ENCODE data around the gene ARFRP1. TPM values are rescaled to one million over a fixed set of nuclear protein-coding genes. Genes with fewer than 3 reads are reported as not detected.

The ARFRP1 gene
- total and polyA plus RNA-seq, 2 of the 13 experiments (the other 11 are each of a cell fraction or from before 2014, with no cell fraction given), result 32.0 to 51.1 TPM

DNA sequence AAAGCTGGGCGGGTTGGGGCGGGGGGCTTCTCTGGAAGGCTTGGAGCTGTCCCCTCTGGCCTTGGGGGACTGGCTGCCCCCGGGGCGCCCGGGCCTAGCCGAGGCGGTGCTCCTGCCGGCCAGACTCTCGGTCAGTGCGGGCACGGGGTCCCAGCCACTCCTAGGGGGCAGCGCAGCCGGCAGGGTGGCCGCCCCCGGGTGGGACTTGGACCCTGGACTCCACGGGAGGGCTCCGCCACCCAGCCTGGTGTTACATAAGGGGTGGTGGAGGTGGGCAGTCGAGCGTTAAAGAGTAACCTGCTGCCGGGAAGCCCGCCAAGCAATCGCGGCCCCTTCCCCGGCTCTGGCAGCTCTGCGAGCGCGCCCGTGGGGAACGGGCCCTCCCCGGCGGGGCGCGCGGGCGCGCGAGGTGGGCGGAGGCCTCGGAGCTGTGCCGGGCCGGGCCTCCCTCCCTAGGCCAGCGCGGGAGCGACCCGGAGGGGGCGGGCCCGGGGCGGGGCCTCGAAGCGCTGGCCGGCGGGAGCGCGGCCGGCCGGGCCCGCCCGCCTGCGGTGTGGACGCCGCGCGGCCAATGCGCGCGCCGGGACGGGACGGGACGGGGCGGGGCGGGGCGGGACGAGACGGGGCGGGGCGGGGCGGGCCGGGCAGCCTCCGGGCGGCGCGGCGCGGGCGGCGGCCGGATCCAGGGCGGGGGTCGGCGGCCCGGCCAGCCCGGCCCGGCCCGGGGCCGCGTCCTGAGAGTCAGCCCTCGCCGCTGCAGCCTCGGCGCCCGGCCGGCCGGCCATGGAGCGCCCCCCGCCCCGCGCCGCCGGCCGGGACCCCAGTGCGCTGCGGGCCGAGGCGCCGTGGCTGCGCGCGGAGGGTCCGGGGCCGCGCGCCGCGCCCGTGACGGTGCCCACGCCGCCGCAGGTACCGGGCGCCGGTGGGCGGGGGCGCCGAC lies 31.6 kb upstream of the ARFRP1 start, which contains the start of gene SLC2A4RG:
Gene SLC2A4RG (plus strand): TSS at position 647 of the 940 bp plus-strand sequence. CDS start 137 bp downstream, at position 784.
- intact Hi-C loops (cut with micrococcal nuclease; ENCODE audit: unreplicated experiment) (loop anchor here (1.0 to 10.0 kb wide), 5 partner anchors 12 to 202 kb away; partner anchors contain the start of genes ABHD16B, ARFRP1, PTK6 and TPD52L2), in situ Hi-C loops (cut with HindIII; ENCODE audit: extremely low pct_ligation_motif_present, low pct_unique_long_range_greater_than_20kb) (loop anchor here (5.0 kb wide), 1 partner anchor 32 kb away; the partner anchor contains the start of genes ARFRP1 and ZGPAT)
- H3K4me1 ChIP-seq (ENCODE audit: insufficient read depth, low read length), result peaks cover 64% of the 10 kb centered on the region
- H3K4me2 ChIP-seq (ENCODE audit: low read depth, low read length), result peak within 1 kb of the TSS; percentile 95
- H4K20me1 ChIP-seq (ENCODE audit: insufficient read depth, low read length), result no peaks in the 10 kb centered on the region
- H3K9ac ChIP-seq (ENCODE audit: insufficient read depth, low read depth, low read length), result peak within 1 kb of the TSS; percentile 87
- H3K79me2 ChIP-seq (ENCODE audit: insufficient read depth, low read length), result peaks cover 23% of the 10 kb centered on the region
- no peak within 1 kb of the TSS for H2AFZ ChIP-seq (ENCODE audit: low read length)
- peak; percentile 15 for ATAC-seq
- peak within 1 kb of the TSS; percentile 74 to 93 (median 85) for H3K4me3 ChIP-seq (replicated peaks in 1 of 3; ENCODE audit: insufficient read depth in 1 of 3, low read depth in 2 of 3, low read length in 3 of 3)
- DNase-seq (ENCODE audit: low spot score), result peak; percentile 94
- H3K9me3 ChIP-seq (ENCODE audit: low read length), result no peaks in the 10 kb centered on the region
- H3K36me3 ChIP-seq (replicated peaks in 1 of 2; ENCODE audit: control insufficient read depth in 1 of 2, insufficient read depth in 2 of 2, low read length in 2 of 2), result peaks cover 29 to 35% of the 10 kb centered on the region in 2 experiments
- no TSS peak for BruUV-seq (replicated peaks)
- no peaks in the 10 kb centered on the region for H3K27me3 ChIP-seq (ENCODE audit: control insufficient read depth in 1 of 2, insufficient read depth in 2 of 2, low read length in 2 of 2)
- peak within 1 kb of the TSS; percentile 93 for H3K27ac ChIP-seq (ENCODE audit: extremely low read length, insufficient read depth, low read length)
- ChIA-PET POLR2A (interaction anchor here (0.7 to 7.3 kb wide), 24 partner anchors 10 to 1672 kb away, joined by 3 to 190 read pairs (median 5); partner anchors contain the start of genes ARFRP1, C20orf204, GMEB2 and PRPF6), CTCF (ENCODE audit: low intra/inter-chr PET ratio, low total read pairs) (no interaction called here)
- 1% methylated on average over 35 of the region's 136 CpGs for WGBS (ENCODE audit: low lambda C conversion rate)
- FAIRE-seq, result no peak
- no peak for TF ChIP-seq ZNF235 (CRISPR knock-in tag; IDR thresholded peaks at IDR 0.05; ENCODE audit: borderline replicate concordance)
- TF ChIP-seq NCOA1 (CRISPR knock-in tag; IDR thresholded peaks at IDR 0.05), result 0 out of 2 replicates have a peak, but pooled peaks have one; percentile 43
- TF ChIP-seq PRPF4 (IDR thresholded peaks at IDR 0.05; ENCODE audit: low read depth, low read length, poor library complexity, severe bottlenecking), result no peak
- peak; percentile 64; the same call in 1 of the 2 replicates for TF ChIP-seq MAFG (CRISPR knock-in tag; IDR thresholded peaks at IDR 0.05)
- TF ChIP-seq ZNF292 (CRISPR knock-in tag; IDR thresholded peaks at IDR 0.05; ENCODE audit: borderline replicate concordance, low read depth), result no peak; the same call in 1 of the 2 replicates
- peak; percentile 93 for TF ChIP-seq ETV6 (CRISPR knock-in tag; conservative IDR thresholded peaks at IDR 0.05)
- TF ChIP-seq ZNF17 (CRISPR knock-in tag; IDR thresholded peaks at IDR 0.05), result no peak
- TF ChIP-seq ZBTB38 (CRISPR knock-in tag; IDR thresholded peaks at IDR 0.05), result peak; percentile 65
- TF ChIP-seq, protein P1, sequence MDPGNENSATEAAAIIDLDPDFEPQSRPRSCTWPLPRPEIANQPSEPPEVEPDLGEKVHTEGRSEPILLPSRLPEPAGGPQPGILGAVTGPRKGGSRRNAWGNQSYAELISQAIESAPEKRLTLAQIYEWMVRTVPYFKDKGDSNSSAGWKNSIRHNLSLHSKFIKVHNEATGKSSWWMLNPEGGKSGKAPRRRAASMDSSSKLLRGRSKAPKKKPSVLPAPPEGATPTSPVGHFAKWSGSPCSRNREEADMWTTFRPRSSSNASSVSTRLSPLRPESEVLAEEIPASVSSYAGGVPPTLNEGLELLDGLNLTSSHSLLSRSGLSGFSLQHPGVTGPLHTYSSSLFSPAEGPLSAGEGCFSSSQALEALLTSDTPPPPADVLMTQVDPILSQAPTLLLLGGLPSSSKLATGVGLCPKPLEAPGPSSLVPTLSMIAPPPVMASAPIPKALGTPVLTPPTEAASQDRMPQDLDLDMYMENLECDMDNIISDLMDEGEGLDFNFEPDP (CRISPR knock-in tag; conservative IDR thresholded peaks at IDR 0.05), result no peak
- peak; percentile 63 for TF ChIP-seq ZNF777 (CRISPR knock-in tag; IDR thresholded peaks at IDR 0.05)
- TF ChIP-seq, protein P2, sequence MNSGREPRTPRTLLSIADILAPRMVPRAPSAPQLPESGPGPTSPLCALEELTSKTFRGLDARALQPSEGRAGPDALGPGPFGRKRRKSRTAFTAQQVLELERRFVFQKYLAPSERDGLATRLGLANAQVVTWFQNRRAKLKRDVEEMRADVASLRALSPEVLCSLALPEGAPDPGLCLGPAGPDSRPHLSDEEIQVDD (CRISPR knock-in tag; IDR thresholded peaks at IDR 0.05; ENCODE audit: borderline replicate concordance), result no peak
- TF ChIP-seq SCMH1 (CRISPR knock-in tag; IDR thresholded peaks at IDR 0.05; ENCODE audit: borderline replicate concordance), result no peak
- no peak for TF ChIP-seq ASH2L (IDR thresholded peaks at IDR 0.05; ENCODE audit: insufficient read length, low read depth, low read length)
- TF ChIP-seq, protein P3, sequence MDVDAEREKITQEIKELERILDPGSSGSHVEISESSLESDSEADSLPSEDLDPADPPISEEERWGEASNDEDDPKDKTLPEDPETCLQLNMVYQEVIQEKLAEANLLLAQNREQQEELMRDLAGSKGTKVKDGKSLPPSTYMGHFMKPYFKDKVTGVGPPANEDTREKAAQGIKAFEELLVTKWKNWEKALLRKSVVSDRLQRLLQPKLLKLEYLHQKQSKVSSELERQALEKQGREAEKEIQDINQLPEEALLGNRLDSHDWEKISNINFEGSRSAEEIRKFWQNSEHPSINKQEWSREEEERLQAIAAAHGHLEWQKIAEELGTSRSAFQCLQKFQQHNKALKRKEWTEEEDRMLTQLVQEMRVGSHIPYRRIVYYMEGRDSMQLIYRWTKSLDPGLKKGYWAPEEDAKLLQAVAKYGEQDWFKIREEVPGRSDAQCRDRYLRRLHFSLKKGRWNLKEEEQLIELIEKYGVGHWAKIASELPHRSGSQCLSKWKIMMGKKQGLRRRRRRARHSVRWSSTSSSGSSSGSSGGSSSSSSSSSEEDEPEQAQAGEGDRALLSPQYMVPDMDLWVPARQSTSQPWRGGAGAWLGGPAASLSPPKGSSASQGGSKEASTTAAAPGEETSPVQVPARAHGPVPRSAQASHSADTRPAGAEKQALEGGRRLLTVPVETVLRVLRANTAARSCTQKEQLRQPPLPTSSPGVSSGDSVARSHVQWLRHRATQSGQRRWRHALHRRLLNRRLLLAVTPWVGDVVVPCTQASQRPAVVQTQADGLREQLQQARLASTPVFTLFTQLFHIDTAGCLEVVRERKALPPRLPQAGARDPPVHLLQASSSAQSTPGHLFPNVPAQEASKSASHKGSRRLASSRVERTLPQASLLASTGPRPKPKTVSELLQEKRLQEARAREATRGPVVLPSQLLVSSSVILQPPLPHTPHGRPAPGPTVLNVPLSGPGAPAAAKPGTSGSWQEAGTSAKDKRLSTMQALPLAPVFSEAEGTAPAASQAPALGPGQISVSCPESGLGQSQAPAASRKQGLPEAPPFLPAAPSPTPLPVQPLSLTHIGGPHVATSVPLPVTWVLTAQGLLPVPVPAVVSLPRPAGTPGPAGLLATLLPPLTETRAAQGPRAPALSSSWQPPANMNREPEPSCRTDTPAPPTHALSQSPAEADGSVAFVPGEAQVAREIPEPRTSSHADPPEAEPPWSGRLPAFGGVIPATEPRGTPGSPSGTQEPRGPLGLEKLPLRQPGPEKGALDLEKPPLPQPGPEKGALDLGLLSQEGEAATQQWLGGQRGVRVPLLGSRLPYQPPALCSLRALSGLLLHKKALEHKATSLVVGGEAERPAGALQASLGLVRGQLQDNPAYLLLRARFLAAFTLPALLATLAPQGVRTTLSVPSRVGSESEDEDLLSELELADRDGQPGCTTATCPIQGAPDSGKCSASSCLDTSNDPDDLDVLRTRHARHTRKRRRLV (CRISPR knock-in tag; IDR thresholded peaks at IDR 0.05), result no peak
